Measurements from ENCODE around the gene SALL2.

GRCh38 chr14:21514341-21514740, 11.8 kb downstream of the SALL2 start:
- TF ChIP-seq CTCF (IDR thresholded peaks at IDR 0.05) = no peak
- no peak for TF ChIP-seq POLR2A (IDR thresholded peaks at IDR 0.05)

Measured in Peyer's patch (tissue), 4 donors.